ENCODE data around the gene MRNIP.

MRNIP gene

GRCh38 chr5:179878222-179879002 is 19.8 kb upstream of the MRNIP start:
- TF ChIP-seq CEBPB (IDR thresholded peaks at IDR 0.05) = no peak
- no peak for TF ChIP-seq REST (IDR thresholded peaks at IDR 0.05; ENCODE audit: low read depth)
- TF ChIP-seq NFIC (IDR thresholded peaks at IDR 0.05) = no peak
- TF ChIP-seq FOXM1 (IDR thresholded peaks at IDR 0.05; ENCODE audit: borderline replicate concordance, low read depth) = no peak
- TF ChIP-seq RAD21 (IDR thresholded peaks at IDR 0.05; ENCODE audit: low read depth) = no peak
- no peak for TF ChIP-seq EGR1 (IDR thresholded peaks at IDR 0.05)

GRCh38 chr5:179876610-179876952 is 18.0 kb upstream of the MRNIP start:
- no peak for TF ChIP-seq ZBTB7A (IDR thresholded peaks at IDR 0.05; ENCODE audit: low read depth)
- TF ChIP-seq EP300 (IDR thresholded peaks at IDR 0.05; ENCODE audit: borderline replicate concordance) = no peak
- TF ChIP-seq USF1 (IDR thresholded peaks at IDR 0.05) = no peak

- TF ChIP-seq USF1 (IDR thresholded peaks at IDR 0.05) (no peak), TAF1 (IDR thresholded peaks at IDR 0.05; ENCODE audit: low read depth) (no peak), REST (IDR thresholded peaks at IDR 0.05; ENCODE audit: low read depth) (no peak), EP300 (IDR thresholded peaks at IDR 0.05; ENCODE audit: borderline replicate concordance) (no peak), CREB1 (IDR thresholded peaks at IDR 0.05; ENCODE audit: low read depth) (no peak), CEBPB (IDR thresholded peaks at IDR 0.05) (no peak), TCF12 (IDR thresholded peaks at IDR 0.05; ENCODE audit: low read depth) (no peak), YY1 (IDR thresholded peaks at IDR 0.05; ENCODE audit: low read depth) (no peak), EGR1 (IDR thresholded peaks at IDR 0.05) (no peak), ZBTB7A (IDR thresholded peaks at IDR 0.05; ENCODE audit: low read depth) (no peak), NFIC (IDR thresholded peaks at IDR 0.05) (no peak), RAD21 (IDR thresholded peaks at IDR 0.05; ENCODE audit: low read depth) (no peak), MAX (IDR thresholded peaks at IDR 0.05) (no peak), FOXM1 (IDR thresholded peaks at IDR 0.05; ENCODE audit: borderline replicate concordance, low read depth) (no peak), TEAD4 (IDR thresholded peaks at IDR 0.05) (no peak)
Measured at GRCh38 chr5:179875741-179876609, 17.4 kb upstream of the MRNIP start.

- no peak for TF ChIP-seq CREB1 (IDR thresholded peaks at IDR 0.05; ENCODE audit: low read depth)
- TF ChIP-seq NFIC (IDR thresholded peaks at IDR 0.05) = no peak
- TF ChIP-seq FOXM1 (IDR thresholded peaks at IDR 0.05; ENCODE audit: borderline replicate concordance, low read depth) = no peak
- TF ChIP-seq EGR1 (IDR thresholded peaks at IDR 0.05) = no peak
- no peak for TF ChIP-seq REST (IDR thresholded peaks at IDR 0.05; ENCODE audit: low read depth)
- no peak for TF ChIP-seq RAD21 (IDR thresholded peaks at IDR 0.05; ENCODE audit: low read depth)
- no peak for TF ChIP-seq TCF12 (IDR thresholded peaks at IDR 0.05; ENCODE audit: low read depth)
- no peak for TF ChIP-seq TEAD4 (IDR thresholded peaks at IDR 0.05)
- TF ChIP-seq TAF1 (IDR thresholded peaks at IDR 0.05; ENCODE audit: low read depth) = no peak
Measured at GRCh38 chr5:179874536-179875292, 16.1 kb upstream of the MRNIP start.
